ENCODE measurements around the gene PSD2. TPM values are rescaled to one million over a fixed set of nuclear protein-coding genes. Genes with fewer than 3 reads are reported as not detected.

PSD2 gene
- total RNA-seq, 1 donor from 2014 or later: 0.20 TPM

- no peak for DNase-seq
Observed at GRCh38 chr5:139855946-139856540, 60.4 kb downstream of the PSD2 start.

- no peak for DNase-seq
Observed at GRCh38 chr5:139856714-139857113, 61.1 kb downstream of the PSD2 start.

- no peak for DNase-seq
Observed at GRCh38 chr5:139859013-139859412, 63.4 kb downstream of the PSD2 start.

- DNase-seq: no peak
Observed at GRCh38 chr5:139861021-139861888, 65.6 kb downstream of the PSD2 start.

- no peak for DNase-seq
Observed at GRCh38 chr5:139861889-139862207, 66.2 kb downstream of the PSD2 start.

- DNase-seq: no peak
Observed at GRCh38 chr5:139862313-139862712, 66.7 kb downstream of the PSD2 start.

GRCh38 chr5:139862803-139863202 lies 67.2 kb downstream of the PSD2 start:
- no peak for DNase-seq

GRCh38 chr5:139863361-139863760 lies 67.8 kb downstream of the PSD2 start:
- DNase-seq: no peak

- no peak for DNase-seq
Observed at GRCh38 chr5:139863855-139864558, 68.4 kb downstream of the PSD2 start.

GRCh38 chr5:139864716-139865483 lies 69.3 kb downstream of the PSD2 start:
- DNase-seq: no peak

GRCh38 chr5:139867109-139867508 lies 71.5 kb downstream of the PSD2 start:
- DNase-seq: no peak

GRCh38 chr5:139867581-139867980 lies 72.0 kb downstream of the PSD2 start:
- no peak for DNase-seq

- no peak for DNase-seq
Observed at GRCh38 chr5:139869042-139869790, 73.6 kb downstream of the PSD2 start.

- no peak for DNase-seq
Observed at GRCh38 chr5:139870677-139871076, 75.1 kb downstream of the PSD2 start.

- DNase-seq: no peak
Observed at GRCh38 chr5:139871614-139872013, 76.0 kb downstream of the PSD2 start.

GRCh38 chr5:139872052-139872766 lies 76.6 kb downstream of the PSD2 start:
- DNase-seq: no peak

GRCh38 chr5:139872851-139873794 lies 77.5 kb downstream of the PSD2 start:
- no peak for DNase-seq

GRCh38 chr5:139875957-139876356 lies 80.3 kb downstream of the PSD2 start:
- no peak for DNase-seq

- no peak for DNase-seq
Observed at GRCh38 chr5:139877129-139877597, 81.6 kb downstream of the PSD2 start.

GRCh38 chr5:139878093-139878492 lies 82.5 kb downstream of the PSD2 start:
- DNase-seq: no peak
